ENCODE results near the gene OGFOD2. TPM values are rescaled to one million over a fixed set of nuclear protein-coding genes. Genes with fewer than 3 reads are reported as not detected.

Gene OGFOD2
- total and polyA plus RNA-seq, 9 of the 15 experiments (the other 6 are each of a cell fraction or from before 2014, with no cell fraction given) = 1.4 to 111 (median 18.5) TPM

DNA sequence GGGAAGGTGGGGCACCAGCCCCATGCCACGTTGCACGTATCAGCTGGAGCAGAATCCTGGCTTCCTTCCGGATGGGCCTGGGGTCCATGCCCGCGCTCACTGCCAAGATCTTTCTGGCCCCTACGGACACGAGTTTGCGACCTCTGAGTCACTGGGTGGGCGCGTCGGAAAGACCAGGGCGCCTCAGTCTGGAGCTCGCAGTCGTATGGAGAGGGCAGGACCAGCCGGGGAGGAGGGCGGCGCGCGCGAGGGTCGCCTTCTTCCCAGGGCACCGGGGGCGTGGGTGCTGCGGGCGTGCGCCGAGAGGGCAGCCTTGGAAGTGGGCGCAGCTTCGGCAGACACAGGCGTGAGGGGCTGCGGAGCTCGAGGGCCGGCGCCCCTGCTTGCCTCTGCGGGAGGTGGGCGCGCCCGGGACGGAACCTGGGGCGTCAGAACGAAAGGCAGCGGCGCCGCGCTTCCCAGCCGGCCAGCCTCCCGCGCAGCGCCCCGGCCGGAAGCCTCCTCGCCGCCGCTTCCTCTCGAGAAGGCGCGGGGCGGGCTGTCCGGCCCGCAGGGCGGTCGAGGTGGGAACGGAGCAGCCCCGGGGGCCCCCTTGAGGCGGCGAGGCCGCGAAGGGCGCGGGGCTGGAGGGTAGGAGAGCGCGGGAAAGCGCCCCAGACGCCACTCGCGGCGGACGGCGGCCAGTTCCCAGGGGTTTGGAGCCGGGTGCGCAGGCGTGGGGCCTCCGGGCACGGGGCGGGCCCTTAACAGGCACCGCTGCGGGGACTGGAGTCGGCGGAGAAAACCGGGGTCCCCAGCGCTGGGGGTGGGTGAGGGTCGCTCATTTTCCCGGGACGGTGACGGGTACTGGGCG lies 5.4 kb downstream of the OGFOD2 start, which contains the start of gene ARL6IP4 (continued):
- TF ChIP-seq, protein P1, sequence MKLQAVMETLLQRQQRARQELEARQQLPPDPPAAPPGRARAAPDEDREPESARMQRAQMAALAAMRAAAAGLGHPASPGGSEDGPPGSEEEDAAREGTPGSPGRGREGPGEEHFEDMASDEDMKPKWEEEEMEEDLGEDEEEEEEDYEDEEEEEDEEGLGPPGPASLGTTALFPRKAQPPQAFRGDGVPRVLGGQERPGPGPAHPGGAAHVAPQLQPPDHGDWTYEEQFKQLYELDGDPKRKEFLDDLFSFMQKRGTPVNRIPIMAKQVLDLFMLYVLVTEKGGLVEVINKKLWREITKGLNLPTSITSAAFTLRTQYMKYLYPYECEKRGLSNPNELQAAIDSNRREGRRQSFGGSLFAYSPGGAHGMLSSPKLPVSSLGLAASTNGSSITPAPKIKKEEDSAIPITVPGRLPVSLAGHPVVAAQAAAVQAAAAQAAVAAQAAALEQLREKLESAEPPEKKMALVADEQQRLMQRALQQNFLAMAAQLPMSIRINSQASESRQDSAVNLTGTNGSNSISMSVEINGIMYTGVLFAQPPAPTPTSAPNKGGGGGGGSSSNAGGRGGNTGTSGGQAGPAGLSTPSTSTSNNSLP (IDR thresholded peaks at IDR 0.05; ENCODE audit: borderline replicate concordance, low read depth, low read length) = no peak
- TF ChIP-seq MAFG (tag; conservative IDR thresholded peaks at IDR 0.05) (no peak), HMG20B (CRISPR knock-in tag; IDR thresholded peaks at IDR 0.05) (no peak; the same call in 1 of the 2 replicates), RBM14 (IDR thresholded peaks at IDR 0.05; ENCODE audit: borderline replicate concordance, insufficient read depth, low read depth, low read length) (no peak), SNIP1 (IDR thresholded peaks at IDR 0.05; ENCODE audit: low read depth) (no peak), POLR2B (IDR thresholded peaks at IDR 0.05; ENCODE audit: low read depth, partially characterized antibody) (peak; percentile 63), RFX5 (IDR thresholded peaks at IDR 0.05; ENCODE audit: low read depth, low read length) (no peak), HEY1 (CRISPR knock-in tag; IDR thresholded peaks at IDR 0.05; ENCODE audit: borderline replicate concordance) (no peak), KAT8 (IDR thresholded peaks at IDR 0.05; ENCODE audit: low read depth) (no peak), ZNF586 (CRISPR knock-in tag; conservative IDR thresholded peaks at IDR 0.05) (no peak), CTBP1 (IDR thresholded peaks at IDR 0.05; ENCODE audit: borderline replicate concordance) (peak; percentile 86), SMARCE1 (IDR thresholded peaks at IDR 0.05) (no peak)
- TF ChIP-seq, protein P2, sequence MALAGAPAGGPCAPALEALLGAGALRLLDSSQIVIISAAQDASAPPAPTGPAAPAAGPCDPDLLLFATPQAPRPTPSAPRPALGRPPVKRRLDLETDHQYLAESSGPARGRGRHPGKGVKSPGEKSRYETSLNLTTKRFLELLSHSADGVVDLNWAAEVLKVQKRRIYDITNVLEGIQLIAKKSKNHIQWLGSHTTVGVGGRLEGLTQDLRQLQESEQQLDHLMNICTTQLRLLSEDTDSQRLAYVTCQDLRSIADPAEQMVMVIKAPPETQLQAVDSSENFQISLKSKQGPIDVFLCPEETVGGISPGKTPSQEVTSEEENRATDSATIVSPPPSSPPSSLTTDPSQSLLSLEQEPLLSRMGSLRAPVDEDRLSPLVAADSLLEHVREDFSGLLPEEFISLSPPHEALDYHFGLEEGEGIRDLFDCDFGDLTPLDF (CRISPR knock-in tag; IDR thresholded peaks at IDR 0.05) = peak; percentile 80
- TF ChIP-seq, protein P3, sequence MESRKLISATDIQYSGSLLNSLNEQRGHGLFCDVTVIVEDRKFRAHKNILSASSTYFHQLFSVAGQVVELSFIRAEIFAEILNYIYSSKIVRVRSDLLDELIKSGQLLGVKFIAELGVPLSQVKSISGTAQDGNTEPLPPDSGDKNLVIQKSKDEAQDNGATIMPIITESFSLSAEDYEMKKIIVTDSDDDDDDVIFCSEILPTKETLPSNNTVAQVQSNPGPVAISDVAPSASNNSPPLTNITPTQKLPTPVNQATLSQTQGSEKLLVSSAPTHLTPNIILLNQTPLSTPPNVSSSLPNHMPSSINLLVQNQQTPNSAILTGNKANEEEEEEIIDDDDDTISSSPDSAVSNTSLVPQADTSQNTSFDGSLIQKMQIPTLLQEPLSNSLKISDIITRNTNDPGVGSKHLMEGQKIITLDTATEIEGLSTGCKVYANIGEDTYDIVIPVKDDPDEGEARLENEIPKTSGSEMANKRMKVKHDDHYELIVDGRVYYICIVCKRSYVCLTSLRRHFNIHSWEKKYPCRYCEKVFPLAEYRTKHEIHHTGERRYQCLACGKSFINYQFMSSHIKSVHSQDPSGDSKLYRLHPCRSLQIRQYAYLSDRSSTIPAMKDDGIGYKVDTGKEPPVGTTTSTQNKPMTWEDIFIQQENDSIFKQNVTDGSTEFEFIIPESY (CRISPR knock-in tag; IDR thresholded peaks at IDR 0.05) = peak; percentile 67
- TF ChIP-seq, protein P4, sequence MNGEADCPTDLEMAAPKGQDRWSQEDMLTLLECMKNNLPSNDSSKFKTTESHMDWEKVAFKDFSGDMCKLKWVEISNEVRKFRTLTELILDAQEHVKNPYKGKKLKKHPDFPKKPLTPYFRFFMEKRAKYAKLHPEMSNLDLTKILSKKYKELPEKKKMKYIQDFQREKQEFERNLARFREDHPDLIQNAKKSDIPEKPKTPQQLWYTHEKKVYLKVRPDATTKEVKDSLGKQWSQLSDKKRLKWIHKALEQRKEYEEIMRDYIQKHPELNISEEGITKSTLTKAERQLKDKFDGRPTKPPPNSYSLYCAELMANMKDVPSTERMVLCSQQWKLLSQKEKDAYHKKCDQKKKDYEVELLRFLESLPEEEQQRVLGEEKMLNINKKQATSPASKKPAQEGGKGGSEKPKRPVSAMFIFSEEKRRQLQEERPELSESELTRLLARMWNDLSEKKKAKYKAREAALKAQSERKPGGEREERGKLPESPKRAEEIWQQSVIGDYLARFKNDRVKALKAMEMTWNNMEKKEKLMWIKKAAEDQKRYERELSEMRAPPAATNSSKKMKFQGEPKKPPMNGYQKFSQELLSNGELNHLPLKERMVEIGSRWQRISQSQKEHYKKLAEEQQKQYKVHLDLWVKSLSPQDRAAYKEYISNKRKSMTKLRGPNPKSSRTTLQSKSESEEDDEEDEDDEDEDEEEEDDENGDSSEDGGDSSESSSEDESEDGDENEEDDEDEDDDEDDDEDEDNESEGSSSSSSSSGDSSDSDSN (IDR thresholded peaks at IDR 0.05; ENCODE audit: borderline replicate concordance in 1 of 2, low read depth in 2 of 2, low read length in 2 of 2) = peak; percentile 71 to 78; a peak in 3 of 4 replicates
- TF ChIP-seq, protein P5, sequence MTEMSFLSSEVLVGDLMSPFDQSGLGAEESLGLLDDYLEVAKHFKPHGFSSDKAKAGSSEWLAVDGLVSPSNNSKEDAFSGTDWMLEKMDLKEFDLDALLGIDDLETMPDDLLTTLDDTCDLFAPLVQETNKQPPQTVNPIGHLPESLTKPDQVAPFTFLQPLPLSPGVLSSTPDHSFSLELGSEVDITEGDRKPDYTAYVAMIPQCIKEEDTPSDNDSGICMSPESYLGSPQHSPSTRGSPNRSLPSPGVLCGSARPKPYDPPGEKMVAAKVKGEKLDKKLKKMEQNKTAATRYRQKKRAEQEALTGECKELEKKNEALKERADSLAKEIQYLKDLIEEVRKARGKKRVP (CRISPR knock-in tag; IDR thresholded peaks at IDR 0.05) = 0 out of 2 replicates have a peak, but pooled peaks have one; percentile 22
- TF ChIP-seq, protein P6, sequence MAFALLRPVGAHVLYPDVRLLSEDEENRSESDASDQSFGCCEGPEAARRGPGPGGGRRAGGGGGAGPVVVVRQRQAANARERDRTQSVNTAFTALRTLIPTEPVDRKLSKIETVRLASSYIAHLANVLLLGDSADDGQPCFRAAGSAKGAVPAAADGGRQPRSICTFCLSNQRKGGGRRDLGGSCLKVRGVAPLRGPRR (CRISPR knock-in tag; IDR thresholded peaks at IDR 0.05) = no peak

Measured in K562 (cell line).